RPMI8226 (cell line): Measurements from ENCODE around the gene SERINC3.
"Not testable (repeated sequence)": the region's sequence is repeated elsewhere in the genome, so short reads cannot be mapped to it uniquely, and the experiment has no call there.

Source experiments
- DNase-seq: peaks from one replicate; pipeline ENCODE4 v3.0.0-alpha.2; 2015

The SERINC3 gene

GRCh38 chr20:44521484-44522481, at the start of gene SERINC3:
TSS of gene SERINC3 (minus strand) at chr20:44522070. CDS start at chr20:44521951, 119 bp downstream.
- peak; percentile 96 for DNase-seq

- no peak for DNase-seq
These were observed 49.6 kb upstream of the SERINC3 start for GRCh38 chr20:44571362-44571988.

- DNase-seq: no peak
These were observed 48.5 kb upstream of the SERINC3 start for GRCh38 chr20:44570367-44570766.

- no peak for DNase-seq
These were observed 44.9 kb upstream of the SERINC3 start for GRCh38 chr20:44566811-44567210.

- DNase-seq: no peak
These were observed 44.1 kb upstream of the SERINC3 start for GRCh38 chr20:44566018-44566417.

GRCh38 chr20:44561876-44562275, 40.0 kb upstream of the SERINC3 start:
- no peak for DNase-seq

GRCh38 chr20:44560818-44561217, 38.9 kb upstream of the SERINC3 start:
- not testable (repeated sequence) for DNase-seq

GRCh38 chr20:44560229-44560628, 38.4 kb upstream of the SERINC3 start:
- DNase-seq: peak; percentile 28

GRCh38 chr20:44559302-44559701, 37.4 kb upstream of the SERINC3 start:
- no peak for DNase-seq

GRCh38 chr20:44552950-44553908, 31.4 kb upstream of the SERINC3 start:
- DNase-seq: no peak

- no peak for DNase-seq
These were observed 30.7 kb upstream of the SERINC3 start for GRCh38 chr20:44552568-44552949.

GRCh38 chr20:44552050-44552449, 30.2 kb upstream of the SERINC3 start:
- DNase-seq: no peak

GRCh38 chr20:44549123-44549522, 27.3 kb upstream of the SERINC3 start:
- no peak for DNase-seq

GRCh38 chr20:44547419-44547818, 25.5 kb upstream of the SERINC3 start:
- DNase-seq: no peak

GRCh38 chr20:44544263-44544662, 22.4 kb upstream of the SERINC3 start:
- no peak for DNase-seq

- no peak for DNase-seq
These were observed 21.5 kb upstream of the SERINC3 start for GRCh38 chr20:44543358-44543757.

GRCh38 chr20:44542890-44543289, 21.0 kb upstream of the SERINC3 start:
- DNase-seq: no peak

- DNase-seq: no peak
These were observed 20.1 kb upstream of the SERINC3 start for GRCh38 chr20:44541992-44542391.

GRCh38 chr20:44540834-44541233, 19.0 kb upstream of the SERINC3 start:
- no peak for DNase-seq

- no peak for DNase-seq
These were observed 16.1 kb upstream of the SERINC3 start for GRCh38 chr20:44537993-44538392.

- DNase-seq: no peak
These were observed 14.3 kb upstream of the SERINC3 start for GRCh38 chr20:44536175-44536574.

GRCh38 chr20:44533928-44534327, 12.1 kb upstream of the SERINC3 start:
- peak; percentile 14 for DNase-seq

GRCh38 chr20:44532981-44533331, 11.1 kb upstream of the SERINC3 start:
- no peak for DNase-seq
